Loucy (cell line): Measurements from ENCODE around the gene NCOR2.
A peak's percentile ranks its signal among the peaks of the same experiment; 100 is the strongest.

Experiments used
- H2AFZ ChIP-seq: fragments of 200-600 bp; sonication (generic); 2 replicates; pipeline ENCODE4 v1.6.0; 2016; ENCODE audit warnings: antibody characterized with exemption, mild to moderate bottlenecking, low read length, moderate library complexity
- H3F3A ChIP-seq: fragments of 200-600 bp; 2 replicates; pipeline ENCODE4 v1.6.0; 2016; ENCODE audit warnings: antibody characterized with exemption, low read depth, mild to moderate bottlenecking
- H3K27me3 ChIP-seq: fragments of 200-600 bp; sonication (generic); 2 replicates; pipeline ENCODE4 v1.6.1; 2014; ENCODE audit warnings: low read length, mild to moderate bottlenecking; ENCODE audit not compliant: insufficient read depth, poor library complexity, severe bottlenecking
- H3K36me3 ChIP-seq: fragments of 200-600 bp; sonication (generic); 2 replicates; pipeline ENCODE4 v1.6.1; 2016; ENCODE audit warnings: low read length; ENCODE audit not compliant: insufficient read depth
- H3K4me1 ChIP-seq: fragments of 200-600 bp; sonication (generic); 2 replicates; pipeline ENCODE4 v1.5.1; 2014; ENCODE audit warnings: low read length, mild to moderate bottlenecking; ENCODE audit not compliant: insufficient read depth, poor library complexity, severe bottlenecking
- H3K4me2 ChIP-seq: fragments of 200-600 bp; sonication (generic); 2 replicates; pipeline ENCODE4 v1.6.0; 2014; ENCODE audit warnings: antibody characterized with exemption, low read length, low read depth, mild to moderate bottlenecking; ENCODE audit not compliant: poor library complexity, severe bottlenecking
- H3K4me3 ChIP-seq: fragments of 200-600 bp; sonication (generic); 2 replicates; pipeline ENCODE4 v1.5.1; 2014; ENCODE audit warnings: low read length, mild to moderate bottlenecking, mixed read lengths; ENCODE audit not compliant: poor library complexity, severe bottlenecking
- H3K79me2 ChIP-seq: fragments of 200-600 bp; sonication (generic); 2 replicates; pipeline ENCODE4 v1.6.1; 2014; ENCODE audit warnings: low read length; ENCODE audit not compliant: insufficient read depth
- H3K9ac ChIP-seq: fragments of 200-600 bp; sonication (generic); 2 replicates; pipeline ENCODE4 v1.6.0; 2014; ENCODE audit warnings: mild to moderate bottlenecking, low read depth, low read length, moderate library complexity; ENCODE audit not compliant: poor library complexity, severe bottlenecking
- H3K9me2 ChIP-seq: fragments of 200-600 bp; sonication (generic); replicated peaks from 2 replicates; pipeline ENCODE4 v1.6.1; 2016; ENCODE audit warnings: low read depth, low read length, mixed read lengths
- H3K9me3 ChIP-seq: fragments of 200-600 bp; sonication (generic); 2 replicates; pipeline ENCODE4 v1.6.1; 2014; ENCODE audit warnings: mild to moderate bottlenecking, antibody characterized with exemption, low read length, low read depth; ENCODE audit not compliant: insufficient read depth
- H4K20me1 ChIP-seq: fragments of 200-600 bp; sonication (generic); 2 replicates; pipeline ENCODE4 v1.6.0; 2014; ENCODE audit warnings: antibody characterized with exemption, low read length, mild to moderate bottlenecking; ENCODE audit not compliant: insufficient read depth, poor library complexity, severe bottlenecking
- EZH2phosphoT487 ChIP-seq: fragments of 200-600 bp; IDR thresholded peaks from 2 replicates; pipeline ENCODE4 v1.6.1; 2018; ENCODE audit warnings: antibody characterized with exemption, mild to moderate bottlenecking, moderate library complexity, borderline replicate concordance
- TF ChIP-seq, protein P1 (sequence below): fragments of 200-600 bp; sonication (generic); conservative IDR thresholded peaks from 2 replicates; pipeline ENCODE4 v1.5.1; 2014; ENCODE audit warnings: mild to moderate bottlenecking, antibody characterized with exemption, low read length

Gene NCOR2

DNA sequence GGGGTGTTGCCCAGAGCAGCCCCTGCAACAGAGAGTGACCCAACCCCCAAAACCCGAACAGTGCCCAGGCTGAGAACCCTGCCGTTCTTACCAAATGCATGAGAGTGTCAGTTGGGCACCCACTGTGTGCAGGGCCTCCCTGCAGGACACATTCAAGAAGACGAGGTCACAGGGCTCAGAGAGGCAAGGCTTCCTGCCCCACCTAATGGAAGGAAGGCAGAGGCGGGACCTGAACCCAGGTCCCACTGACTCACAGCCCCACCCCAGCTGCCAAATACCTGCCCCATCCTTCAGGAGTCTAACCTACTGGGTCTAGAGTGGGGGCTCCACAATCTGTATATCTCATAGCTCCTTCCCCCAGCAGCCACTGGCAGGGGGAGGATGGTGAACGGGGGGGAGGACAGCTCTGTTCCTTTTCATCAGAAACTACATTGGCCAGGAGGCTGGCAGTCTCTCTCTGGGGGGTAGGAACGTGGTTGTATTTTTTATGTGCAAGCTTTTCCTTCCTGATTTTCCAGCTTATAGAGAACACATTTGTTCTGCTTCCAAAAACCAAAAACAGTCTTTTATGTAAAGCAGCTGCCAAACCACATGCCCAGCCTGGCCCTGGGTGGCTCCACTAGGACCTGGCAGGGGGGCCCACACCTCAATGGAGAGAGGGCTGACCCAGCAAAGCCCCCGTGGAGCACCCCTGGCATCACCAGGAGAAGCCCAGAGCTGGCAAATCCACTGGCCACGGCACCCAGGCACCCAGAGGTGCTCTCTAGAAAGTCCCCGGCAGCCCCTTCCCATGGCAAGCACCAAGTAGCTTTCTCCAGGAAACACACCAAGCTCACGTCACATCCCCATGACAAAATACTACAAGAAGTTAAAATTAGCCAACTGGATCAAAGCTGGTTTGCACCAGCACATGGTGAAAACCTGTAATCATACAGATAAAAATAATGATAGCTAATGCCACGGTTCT lies 17.0 kb downstream of the NCOR2 start:
- H3K27me3 ChIP-seq = no peaks in the 10 kb centered on the region
- peaks cover 91% of the 10 kb centered on the region for H4K20me1 ChIP-seq
- peaks cover 38% of the 10 kb centered on the region for H3K4me1 ChIP-seq
- H3K79me2 ChIP-seq = peaks cover 98% of the 10 kb centered on the region
- H3K4me2 ChIP-seq = peak overlapping the region; percentile 27
- H3K9me3 ChIP-seq = no peaks in the 10 kb centered on the region
- no peaks in the 10 kb centered on the region for H3K9me2 ChIP-seq
- H3F3A ChIP-seq = no peaks in the 10 kb centered on the region
- no peak overlapping the region for H3K4me3 ChIP-seq
- no peaks in the 10 kb centered on the region for H3K36me3 ChIP-seq
- TF ChIP-seq EZH2phosphoT487 = no peak
- TF ChIP-seq, protein P1, sequence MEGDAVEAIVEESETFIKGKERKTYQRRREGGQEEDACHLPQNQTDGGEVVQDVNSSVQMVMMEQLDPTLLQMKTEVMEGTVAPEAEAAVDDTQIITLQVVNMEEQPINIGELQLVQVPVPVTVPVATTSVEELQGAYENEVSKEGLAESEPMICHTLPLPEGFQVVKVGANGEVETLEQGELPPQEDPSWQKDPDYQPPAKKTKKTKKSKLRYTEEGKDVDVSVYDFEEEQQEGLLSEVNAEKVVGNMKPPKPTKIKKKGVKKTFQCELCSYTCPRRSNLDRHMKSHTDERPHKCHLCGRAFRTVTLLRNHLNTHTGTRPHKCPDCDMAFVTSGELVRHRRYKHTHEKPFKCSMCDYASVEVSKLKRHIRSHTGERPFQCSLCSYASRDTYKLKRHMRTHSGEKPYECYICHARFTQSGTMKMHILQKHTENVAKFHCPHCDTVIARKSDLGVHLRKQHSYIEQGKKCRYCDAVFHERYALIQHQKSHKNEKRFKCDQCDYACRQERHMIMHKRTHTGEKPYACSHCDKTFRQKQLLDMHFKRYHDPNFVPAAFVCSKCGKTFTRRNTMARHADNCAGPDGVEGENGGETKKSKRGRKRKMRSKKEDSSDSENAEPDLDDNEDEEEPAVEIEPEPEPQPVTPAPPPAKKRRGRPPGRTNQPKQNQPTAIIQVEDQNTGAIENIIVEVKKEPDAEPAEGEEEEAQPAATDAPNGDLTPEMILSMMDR = no peak
- no peak overlapping the region for H3K9ac ChIP-seq
- H2AFZ ChIP-seq = no peak overlapping the region

GRCh38 chr12:124549629-124550028 lies 17.8 kb downstream of the NCOR2 start:
- no peak overlapping the region for H2AFZ ChIP-seq
- no peak overlapping the region for H3K4me3 ChIP-seq
- peaks cover 33% of the 10 kb centered on the region for H3K4me1 ChIP-seq
- TF ChIP-seq, protein P1 = no peak
- H3K9me2 ChIP-seq = no peaks in the 10 kb centered on the region
- peaks cover 98% of the 10 kb centered on the region for H3K79me2 ChIP-seq
- H3K36me3 ChIP-seq = no peaks in the 10 kb centered on the region
- no peaks in the 10 kb centered on the region for H3K27me3 ChIP-seq
- H3K9me3 ChIP-seq = no peaks in the 10 kb centered on the region
- no peak overlapping the region for H3K4me2 ChIP-seq
- peaks cover 86% of the 10 kb centered on the region for H4K20me1 ChIP-seq
- no peak overlapping the region for H3K9ac ChIP-seq
- no peaks in the 10 kb centered on the region for H3F3A ChIP-seq

DNA sequence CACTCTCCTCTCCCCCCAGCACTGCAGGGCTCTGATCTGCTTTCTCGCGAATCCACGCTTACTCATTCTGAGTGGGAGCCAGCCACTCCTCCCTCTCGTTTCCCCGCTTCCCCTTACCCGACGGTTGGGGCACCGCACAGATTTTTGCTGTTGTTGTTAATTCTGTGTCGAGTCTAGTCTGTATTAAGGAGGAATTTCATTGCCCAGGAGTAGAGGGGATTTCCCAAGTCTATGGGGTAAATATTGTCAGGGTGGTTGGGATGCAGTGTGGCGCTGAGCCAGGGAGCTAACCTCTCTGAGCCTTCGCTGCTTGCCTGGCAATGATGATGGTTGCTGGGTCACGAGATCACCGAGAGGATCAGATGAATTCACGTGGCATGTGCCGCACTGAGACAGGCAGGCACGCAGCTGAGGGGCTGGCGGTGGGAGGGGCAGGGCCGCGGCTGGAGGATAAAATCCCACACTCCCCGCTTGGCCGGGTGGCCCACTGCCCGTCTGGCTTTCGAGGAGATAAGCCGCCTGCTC lies 18.5 kb downstream of the NCOR2 start:
- no peak overlapping the region for H3K4me3 ChIP-seq
- TF ChIP-seq, protein P1 = no peak
- no peak for TF ChIP-seq EZH2phosphoT487
- H2AFZ ChIP-seq = no peak overlapping the region
- no peak overlapping the region for H3K9ac ChIP-seq
- no peaks in the 10 kb centered on the region for H3K27me3 ChIP-seq
- H3K4me2 ChIP-seq = no peak overlapping the region
- no peaks in the 10 kb centered on the region for H3K9me3 ChIP-seq
- H3F3A ChIP-seq = no peaks in the 10 kb centered on the region
- H3K9me2 ChIP-seq = no peaks in the 10 kb centered on the region
- peaks cover 27% of the 10 kb centered on the region for H3K4me1 ChIP-seq
- H3K79me2 ChIP-seq = peaks cover 98% of the 10 kb centered on the region
- peaks cover 87% of the 10 kb centered on the region for H4K20me1 ChIP-seq
- H3K36me3 ChIP-seq = no peaks in the 10 kb centered on the region
